Spleen (tissue), 11 donors: ENCODE measurements around the gene TLK2. TPM values are rescaled to one million over a fixed set of nuclear protein-coding genes. Genes with fewer than 3 reads are reported as not detected.

Experiments used
- DNase-seq: peaks from one replicate; pipeline ENCODE4 v3.0.0-alpha.2; 2020
- H3K27ac ChIP-seq, 8 donors: fragments of 200-600 bp; sonication (generic) in 7 of 8; 1 replicate in 4 of 8; 2 replicates in 4 of 8; pipeline versions ENCODE4 v1.5.0 to v1.8.0; 2016 to 2021; ENCODE audit warnings: inconsistent platforms in 4 of 8, mild to moderate bottlenecking in 4 of 8, moderate library complexity in 1 of 8
- H3K27me3 ChIP-seq, 7 donors: fragments of 200-600 bp; sonication (generic) in 6 of 7; replicated peaks in 1 of 7; 1 replicate in 4 of 7; 2 replicates in 3 of 7; pipeline versions ENCODE4 v1.5.0 to v1.8.0; 2016 to 2021; ENCODE audit warnings: inconsistent platforms in 3 of 7, mild to moderate bottlenecking in 1 of 7
- H3K36me3 ChIP-seq, 6 donors: fragments of 200-600 bp; sonication (generic) in 5 of 6; 1 replicate in 4 of 6; 2 replicates in 2 of 6; pipeline versions ENCODE4 v1.5.0 to v1.8.0; 2016 to 2021; ENCODE audit warnings: inconsistent platforms in 2 of 6
- H3K4me1 ChIP-seq, 6 donors: fragments of 200-600 bp; sonication (generic) in 5 of 6; 1 replicate in 3 of 6; 2 replicates in 3 of 6; pipeline versions ENCODE4 v1.5.0 to v1.8.0; 2016 to 2021; ENCODE audit warnings: inconsistent platforms in 3 of 6
- H3K4me3 ChIP-seq, 8 donors: fragments of 200-600 bp; sonication (generic) in 7 of 8; 1 replicate in 4 of 8; 2 replicates in 4 of 8; pipeline versions ENCODE4 v1.5.0 to v1.8.0; 2016 to 2021; ENCODE audit warnings: inconsistent platforms in 4 of 8, mild to moderate bottlenecking in 4 of 8, moderate library complexity in 2 of 8
- H3K9me3 ChIP-seq, 8 donors: fragments of 200-600 bp; sonication (generic) in 7 of 8; 1 replicate in 4 of 8; 2 replicates in 4 of 8; pipeline versions ENCODE4 v1.5.0 to v1.8.0; 2016 to 2021; ENCODE audit warnings: inconsistent platforms in 4 of 8
- CTCF ChIP-seq, 11 experiments: fragments of 200-600 bp in 7 of 11; fragments of 450-650 bp in 4 of 11; sonication (generic) in 4 of 11; IDR thresholded peaks in 8 of 11; conservative IDR thresholded peaks in 3 of 11; 1 replicate in 7 of 11; 2 replicates in 4 of 11; pipeline versions ENCODE4 v1.4.0 to v1.8.0; 2016 to 2021; ENCODE audit warnings: antibody characterized with exemption in 11 of 11, inconsistent platforms in 4 of 11, mild to moderate bottlenecking in 1 of 11
- POLR2A ChIP-seq, 3 donors: fragments of 450-650 bp; IDR thresholded peaks; one replicate each; pipeline ENCODE4 v1.5.1; 2017; ENCODE audit warnings: antibody characterized with exemption in 3 of 3, mild to moderate bottlenecking in 1 of 3
- POLR2AphosphoS5 ChIP-seq, 3 donors: sonication (generic); formaldehyde crosslinking; IDR thresholded peaks; one replicate each; pipeline ENCODE4 v1.5.1; 2017; ENCODE audit warnings: antibody characterized with exemption in 3 of 3
- WGBS, 5 donors: extraction: QIAGEN DNeasy Blood & Tissue Kit in 3 of 5; methylation state at CpG; one replicate each; pipeline versions ENCODE4 v1.1.5 to v1.1.7; 2013 to 2018; 5-methylcytosine and 5-hydroxymethylcytosine counted together
- intact Hi-C: fragments of 100-400 bp; cut with DNase I; formaldehyde crosslinking; loops from one replicate; pipeline ENCODE4 v1.15.0; 2023; ENCODE audit warnings: low total_unique reads
- polyA plus RNA-seq, 3 donors: library from polyadenylated mRNA; stranded (reverse); fragments of 200-250 nt; gene quantifications; one replicate each; pipeline ENCODE4 v1.2.1, GENCODE V29; 2013
- total RNA-seq, 7 donors: library from RNA; depleted of rRNA in 3 of 7; stranded (reverse); fragments of >200 nt in 3 of 7; fragmentation: NEBNext Ultra II Directional in 4 of 7; extraction: Animal tissue kit (Norgen Biotek cat#: 25700) in 4 of 7; gene quantifications; one replicate each; pipeline versions ENCODE4 v1.1.0 to v1.2.1, GENCODE V29; 2016 to 2021
- donor health status: healthy with polysubstance abuse.
- donor health status: DM: no; HTN: no; CAD: no; lungs with moderate emphysema.
- donor health status: DM: no; HTN: no; CAD: no.
- donor health status: Bipolar disorder and iron deficiency.
- donor health status: healthy.
- donor health status: DM: no; HTN: no; CAD: no.
- donor health status: DM: yes; HTN: yes; CAD: no.

The TLK2 gene
- total and polyA plus RNA-seq, 10 donors: 11.3 to 76.3 (median 48.3) TPM

DNA sequence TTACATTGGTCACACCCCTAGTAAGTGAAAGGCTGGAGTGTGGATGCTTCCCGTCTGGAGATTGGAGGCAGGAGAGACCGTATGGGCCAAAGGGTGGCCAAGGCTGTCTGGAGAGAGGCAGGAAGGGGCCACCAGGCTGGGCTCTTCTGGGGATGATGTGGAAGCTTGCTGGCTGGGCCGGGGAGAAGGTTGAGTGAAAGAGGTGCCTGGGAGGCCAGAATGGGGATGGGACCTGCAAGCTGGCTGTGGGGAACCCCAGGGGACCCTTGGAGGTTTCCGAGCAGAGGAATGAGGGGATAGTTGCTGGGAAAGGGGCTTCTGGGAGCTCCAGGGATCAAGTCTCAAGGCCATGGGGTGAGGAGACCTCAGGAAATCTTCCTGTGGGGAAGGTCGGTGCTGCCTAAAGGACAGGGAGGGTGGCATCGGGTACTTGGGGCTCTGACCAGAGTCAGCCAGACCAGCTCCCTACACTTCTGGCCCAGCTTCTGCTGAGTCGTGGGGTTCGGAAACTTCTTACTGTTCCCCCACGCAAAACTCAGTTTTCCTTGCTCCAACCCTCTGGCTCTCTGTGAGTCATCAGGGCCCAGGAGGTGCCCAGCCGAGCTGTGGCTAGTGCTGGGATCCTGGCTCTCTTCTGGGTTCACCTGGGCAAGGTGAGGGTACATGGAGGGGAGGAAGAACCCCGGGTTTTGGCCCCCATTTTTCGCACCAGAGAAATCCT, 151.9 kb downstream of the TLK2 start:
- intact Hi-C loops: no loop called here
- H3K4me3 ChIP-seq: no peak overlapping the region
- DNase-seq: no peak
- H3K36me3 ChIP-seq: no peaks in the 10 kb centered on the region
- no peak overlapping the region for H3K27ac ChIP-seq
- peaks cover 0 to 47% (median 24%) of the 10 kb centered on the region in 7 donors for H3K27me3 ChIP-seq
- WGBS, 5 donors: 72 to 88% (median 80%) methylated on average over 12 of the region's 12 CpGs
- TF ChIP-seq POLR2AphosphoS5 (IDR thresholded peaks at IDR 0.05): no peak
- no peak for TF ChIP-seq POLR2A (IDR thresholded peaks at IDR 0.05)
- no peak for TF ChIP-seq CTCF (IDR thresholded peaks at IDR 0.05 in 8 of 11, conservative IDR thresholded peaks at IDR 0.05 in 3 of 11)
- no peaks in the 10 kb centered on the region for H3K9me3 ChIP-seq
- peaks cover 6 to 53% (median 36%) of the 10 kb centered on the region in 6 donors for H3K4me1 ChIP-seq

DNA sequence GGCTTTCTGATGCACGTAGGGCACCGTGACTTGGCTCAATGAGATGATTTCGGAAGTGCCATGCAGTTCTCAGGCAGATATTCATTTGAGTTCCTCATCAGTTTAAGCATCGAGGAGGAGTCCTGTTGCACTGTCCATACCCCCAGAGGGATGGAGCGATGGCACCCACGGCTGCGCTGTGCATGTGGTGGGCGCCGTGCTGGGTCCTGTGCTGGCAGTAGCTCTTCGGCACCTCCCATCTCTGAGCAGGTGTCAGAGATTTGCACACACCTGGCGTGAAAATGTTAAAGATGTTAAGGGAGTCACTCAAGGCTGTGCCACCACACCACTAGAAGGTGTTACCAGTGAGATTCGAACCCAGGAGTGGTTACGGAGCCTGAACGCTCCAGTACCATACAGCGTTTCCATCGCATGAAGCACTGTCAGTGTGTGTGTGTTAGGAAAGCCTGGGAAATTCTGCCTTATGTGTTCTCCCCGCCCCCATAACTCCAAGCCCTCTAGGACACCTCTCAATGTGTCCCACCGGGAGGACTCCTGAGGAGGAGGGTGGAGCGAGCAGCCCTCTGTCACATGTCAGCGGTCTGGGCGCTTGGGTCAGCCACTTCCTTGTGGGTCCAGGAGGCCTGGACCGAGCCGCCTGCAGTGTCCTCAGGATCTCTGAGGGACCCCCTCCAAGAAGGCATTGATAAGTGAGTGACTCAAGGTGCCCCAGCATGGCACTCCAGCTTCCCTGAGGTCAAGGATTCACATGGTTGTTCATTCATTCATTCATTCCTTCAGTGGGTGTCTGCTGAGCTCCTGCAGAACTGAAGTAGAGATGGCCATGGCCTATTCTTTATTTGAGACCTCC, 152.7 kb downstream of the TLK2 start:
- TF ChIP-seq CTCF (IDR thresholded peaks at IDR 0.05 in 8 of 11, conservative IDR thresholded peaks at IDR 0.05 in 3 of 11) (no peak), POLR2AphosphoS5 (IDR thresholded peaks at IDR 0.05) (no peak), POLR2A (IDR thresholded peaks at IDR 0.05) (no peak)
- 91 to 96% (median 92%) methylated on average over 20 to 23 of the region's 23 CpGs for WGBS, 5 donors
- Histone ChIP-seq H3K4me1 (peaks cover 6 to 45% (median 32%) of the 10 kb centered on the region in 6 donors), H3K27ac (no peak overlapping the region), H3K4me3 (no peak overlapping the region), H3K36me3 (no peaks in the 10 kb centered on the region), H3K9me3 (no peaks in the 10 kb centered on the region), H3K27me3 (peaks cover 0 to 44% (median 24%) of the 10 kb centered on the region in 7 donors)
- intact Hi-C loops: no loop called here
- DNase-seq: no peak

DNA sequence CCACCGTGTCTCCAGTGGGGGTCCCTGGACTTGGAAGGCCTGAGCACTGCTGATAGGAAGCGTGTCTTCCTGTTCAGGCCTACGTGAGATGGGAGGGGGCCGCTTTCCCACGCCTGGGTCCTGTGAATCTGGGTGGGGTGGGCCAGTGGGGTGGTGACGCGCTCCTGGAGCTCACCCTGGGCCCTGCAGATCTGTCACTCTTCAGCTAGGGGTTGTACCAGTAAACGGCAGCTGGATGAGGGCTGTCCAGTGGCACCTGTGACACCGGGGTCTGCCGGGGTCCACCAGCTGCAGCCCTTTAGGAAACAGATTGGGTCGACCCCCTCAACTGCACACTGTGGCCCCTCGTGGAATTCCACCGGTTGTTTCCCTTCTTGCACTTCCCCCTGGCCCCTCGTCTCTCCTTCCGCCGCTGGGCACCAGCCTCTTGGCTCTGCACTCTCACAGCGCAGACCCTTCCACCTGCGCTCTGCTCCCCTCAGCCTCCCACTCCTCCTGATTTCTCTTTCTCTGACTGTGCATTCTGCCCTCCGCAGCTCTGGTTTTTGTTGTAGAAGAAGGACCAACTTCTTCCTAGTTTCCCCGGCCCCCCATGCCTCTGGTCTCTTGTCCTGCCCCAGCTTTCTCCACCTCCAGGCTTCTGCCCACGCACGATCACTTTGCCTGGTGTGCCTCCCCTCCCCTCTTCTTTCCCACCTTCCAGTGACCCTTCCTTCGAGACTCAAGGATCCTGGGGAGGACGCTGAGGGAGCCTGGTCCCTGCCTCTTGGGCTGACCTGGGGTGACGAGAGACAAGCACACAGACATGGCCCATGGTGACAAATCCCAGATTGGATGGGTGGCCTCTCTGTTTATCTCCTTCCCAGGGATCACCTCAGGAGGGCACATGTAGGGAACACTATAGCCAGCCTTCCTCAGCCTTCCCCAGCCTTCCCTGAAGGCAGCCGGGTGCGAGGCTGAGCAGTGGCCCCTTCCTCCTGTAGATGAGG, 153.6 kb downstream of the TLK2 start:
- H3K4me1 ChIP-seq: peaks cover 6 to 36% (median 23%) of the 10 kb centered on the region in 6 donors
- intact Hi-C loops: no loop called here
- no peak overlapping the region for H3K4me3 ChIP-seq
- DNase-seq: no peak
- H3K27ac ChIP-seq: no peak overlapping the region
- peaks cover 0 to 34% (median 17%) of the 10 kb centered on the region in 7 donors for H3K27me3 ChIP-seq
- TF ChIP-seq POLR2AphosphoS5 (IDR thresholded peaks at IDR 0.05) (no peak), POLR2A (IDR thresholded peaks at IDR 0.05) (no peak), CTCF (IDR thresholded peaks at IDR 0.05 in 8 of 11, conservative IDR thresholded peaks at IDR 0.05 in 3 of 11) (no peak)
- no peaks in the 10 kb centered on the region for H3K36me3 ChIP-seq
- no peaks in the 10 kb centered on the region for H3K9me3 ChIP-seq
- WGBS, 5 donors: 54 to 69% (median 64%) methylated on average over 20 to 27 of the region's 27 CpGs
